Coronary artery (tissue), 2 donors: ENCODE results near the gene TMEM51.
A peak's percentile ranks its signal among the peaks of the same experiment; 100 is the strongest.

Experiments
- DNase-seq: peaks from one replicate; pipeline ENCODE4 v3.0.0-alpha.2; 2017; ENCODE audit warnings: low spot score
- H3K27ac ChIP-seq, 2 donors: fragments of 200-600 bp; sonication (generic); one replicate each; pipeline ENCODE4 v1.5.1; 2016 to 2019
- H3K4me3 ChIP-seq: fragments of 200-600 bp; sonication (generic); 2 replicates; pipeline ENCODE4 v1.5.1; 2016; ENCODE audit warnings: mild to moderate bottlenecking, moderate library complexity
- CTCF ChIP-seq: fragments of 200-600 bp; sonication (generic); IDR thresholded peaks from one replicate; pipeline ENCODE4 v1.5.1; 2019; ENCODE audit warnings: antibody characterized with exemption

The TMEM51 gene

DNA sequence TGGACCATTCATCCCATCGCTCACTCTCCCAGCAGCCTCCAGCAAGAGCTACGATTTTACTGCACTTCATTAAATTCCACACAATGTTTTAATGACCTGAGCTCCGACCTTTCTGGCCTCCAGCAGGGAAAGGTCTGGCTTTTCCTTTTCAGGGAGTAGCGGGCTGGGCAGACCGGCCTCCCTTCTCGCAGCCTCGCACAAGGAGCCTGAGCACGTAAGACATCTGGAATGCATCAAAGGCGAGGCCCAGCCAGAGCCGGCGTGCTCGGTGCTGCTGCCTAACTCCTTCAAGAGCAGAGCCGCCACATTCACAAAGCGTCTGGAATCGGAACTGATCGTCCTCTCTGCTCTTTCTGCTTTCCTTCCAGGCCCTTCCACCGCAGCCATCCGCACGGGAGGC lies 61.0 kb downstream of the TMEM51 start:
- peak overlapping the region; percentile 72 to 94 for H3K27ac ChIP-seq
- H3K4me3 ChIP-seq: peak overlapping the region; percentile 5

GRCh38 chr1:15215116-15215515 lies 61.6 kb downstream of the TMEM51 start:
- Histone ChIP-seq H3K27ac (peak overlapping the region; percentile 72 to 94), H3K4me3 (peak overlapping the region; percentile 5)
- DNase-seq: no peak
- no peak for TF ChIP-seq CTCF

More for the DNA sequence above, 61.0 kb downstream of the TMEM51 start:
- DNase-seq: no peak
- no peak for TF ChIP-seq CTCF

DNA sequence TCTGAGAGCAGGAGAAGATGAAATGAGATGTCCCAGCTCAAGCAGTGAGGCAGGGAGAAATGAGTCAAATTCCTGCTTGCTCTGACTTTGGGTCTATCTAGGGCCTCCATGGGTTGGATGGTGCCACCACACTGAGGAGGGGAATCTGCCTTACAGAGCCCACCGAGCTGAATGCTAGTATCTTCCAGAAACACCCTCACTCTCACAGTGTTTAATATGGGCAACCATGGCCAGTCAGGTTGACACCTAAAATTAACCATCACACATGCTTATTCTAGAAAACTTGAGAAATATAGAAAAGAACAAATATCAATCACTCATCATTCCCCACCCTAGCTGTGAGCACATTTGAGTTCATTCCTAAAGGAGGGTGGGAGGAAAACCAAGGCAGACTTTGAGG lies 64.1 kb downstream of the TMEM51 start:
- no peak for DNase-seq
- Histone ChIP-seq H3K27ac (no peak overlapping the region), H3K4me3 (no peak overlapping the region)
- TF ChIP-seq CTCF: no peak

DNA sequence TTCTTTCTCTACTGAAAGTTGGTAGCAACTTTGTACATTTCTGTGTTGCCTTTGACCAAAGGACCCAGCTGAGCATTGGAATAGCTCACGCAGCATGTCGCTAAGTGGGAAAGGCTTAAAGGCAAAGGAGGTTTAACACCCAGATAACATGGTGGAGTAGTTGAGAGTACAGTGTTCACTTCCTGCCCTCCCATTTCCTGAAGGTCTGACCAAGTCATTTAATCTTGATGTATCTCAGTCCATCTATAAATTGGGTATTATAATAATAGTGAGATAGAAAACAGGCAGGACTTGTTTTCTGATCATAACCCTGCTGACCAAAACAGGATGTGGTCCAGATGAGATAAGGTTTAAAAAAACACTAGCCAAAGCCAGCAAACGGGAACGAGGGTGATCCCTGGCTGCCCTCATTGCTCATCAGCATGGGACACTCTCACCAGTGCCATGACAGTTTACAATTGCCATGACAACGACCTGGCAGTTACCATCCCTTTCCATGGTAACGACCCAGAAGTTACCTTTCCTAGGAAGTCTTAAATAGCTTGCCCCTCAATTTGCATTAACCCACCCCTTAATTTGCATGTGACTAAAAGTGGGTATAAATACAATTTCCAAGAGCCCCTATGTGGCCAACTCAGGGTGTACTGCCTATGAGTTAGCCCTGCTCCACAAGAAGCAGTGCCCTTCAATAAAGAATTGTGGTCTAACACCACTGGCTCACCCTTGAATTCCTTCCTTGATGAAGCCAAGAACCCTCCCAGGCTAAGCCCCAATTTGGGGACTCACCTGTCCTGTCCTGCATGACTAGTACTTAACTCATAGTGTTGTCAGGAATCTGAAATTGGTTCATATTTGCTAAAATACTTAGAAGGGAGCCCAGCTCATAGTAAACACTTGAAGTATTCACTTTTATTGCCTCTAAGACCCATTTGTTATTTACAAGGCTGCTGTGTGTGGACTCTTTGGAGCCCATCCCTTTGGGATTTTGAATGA lies 65.0 kb downstream of the TMEM51 start:
- no peak overlapping the region for H3K4me3 ChIP-seq
- H3K27ac ChIP-seq: peak overlapping the region in 1 of 2 donors; percentile 7
- no peak for DNase-seq
- no peak for TF ChIP-seq CTCF

- no peak for DNase-seq
- Histone ChIP-seq H3K27ac (peak overlapping the region in 1 of 2 donors; percentile 7), H3K4me3 (no peak overlapping the region)
- TF ChIP-seq CTCF: no peak
Measured at GRCh38 chr1:15219280-15220023, 65.9 kb downstream of the TMEM51 start.

- Histone ChIP-seq H3K4me3 (no peak overlapping the region), H3K27ac (no peak overlapping the region)
- TF ChIP-seq CTCF: no peak
- DNase-seq: no peak
Measured at GRCh38 chr1:15220024-15220392, 66.5 kb downstream of the TMEM51 start.
